Adrenal gland (tissue), 5 donors: ENCODE measurements around the gene ITPR1.
"Not testable (repeated sequence)": the region's sequence is repeated elsewhere in the genome, so short reads cannot be mapped to it uniquely, and the experiment has no call there.

Source experiments
- CTCF ChIP-seq, 6 experiments: fragments of 450-650 bp in 4 of 6; fragments of 200-600 bp in 2 of 6; sonication (generic) in 1 of 6; IDR thresholded peaks; 1 replicate in 5 of 6; 2 replicates in 1 of 6; pipeline versions ENCODE4 v1.5.1 to v1.8.0; 2016 to 2021; ENCODE audit warnings: antibody characterized with exemption in 6 of 6, mild to moderate bottlenecking in 2 of 6, moderate library complexity in 1 of 6
- POLR2A ChIP-seq, 2 donors: fragments of 450-650 bp; IDR thresholded peaks; one replicate each; pipeline ENCODE4 v1.6.1; 2017; ENCODE audit warnings: antibody characterized with exemption in 2 of 2, mild to moderate bottlenecking in 2 of 2, moderate library complexity in 1 of 2
- donor health status: DM: no; HTN: no; CAD: no.

- TF ChIP-seq POLR2A, CTCF (IDR thresholded peaks at IDR 0.05): not testable (repeated sequence)
Observed at GRCh38 chr3:4590849-4591248, 97.7 kb downstream of the ITPR1 start.
